GM19372 (cell line): ENCODE data around the gene LDOC1.
"Not testable (repeated sequence)": the region's sequence is repeated elsewhere in the genome, so short reads cannot be mapped to it uniquely, and the experiment has no call there.

Experiments
- ATAC-seq: cut with Tn5 transposase; IDR thresholded peaks from one replicate; pipeline ENCODE4 v1.9.1; 2021; ENCODE audit warnings: mild to moderate bottlenecking, low read depth, moderate library complexity; ENCODE audit not compliant: unreplicated experiment

Gene LDOC1

GRCh38 chrX:141176586-141177451 lies at the start of gene LDOC1:
Gene LDOC1 (minus strand): TSS chrX:141177129. CDS start chrX:141177021, 108 bp downstream.
- no peak for ATAC-seq

DNA sequence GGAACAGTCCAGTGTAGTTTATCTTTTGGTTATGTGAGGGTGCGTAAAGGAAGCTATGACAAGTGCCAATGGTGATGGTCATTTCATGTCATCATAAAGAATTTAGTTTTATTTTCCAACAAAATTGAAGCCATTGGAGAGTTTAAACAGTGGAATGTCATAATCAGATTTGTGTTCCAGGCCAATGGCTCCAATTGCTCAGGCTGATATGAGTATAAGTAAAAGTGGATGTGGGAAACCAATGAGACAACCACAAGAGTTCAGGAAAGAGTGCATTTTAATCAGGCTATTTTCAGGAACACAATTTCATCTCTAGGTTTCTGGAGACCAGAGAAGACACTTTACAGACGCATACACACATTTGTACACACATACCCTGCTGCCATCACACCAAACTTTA lies 44.7 kb upstream of the LDOC1 start:
- no peak for ATAC-seq

- ATAC-seq: no peak
Observed at GRCh38 chrX:141220342-141221008, 43.5 kb upstream of the LDOC1 start.

DNA sequence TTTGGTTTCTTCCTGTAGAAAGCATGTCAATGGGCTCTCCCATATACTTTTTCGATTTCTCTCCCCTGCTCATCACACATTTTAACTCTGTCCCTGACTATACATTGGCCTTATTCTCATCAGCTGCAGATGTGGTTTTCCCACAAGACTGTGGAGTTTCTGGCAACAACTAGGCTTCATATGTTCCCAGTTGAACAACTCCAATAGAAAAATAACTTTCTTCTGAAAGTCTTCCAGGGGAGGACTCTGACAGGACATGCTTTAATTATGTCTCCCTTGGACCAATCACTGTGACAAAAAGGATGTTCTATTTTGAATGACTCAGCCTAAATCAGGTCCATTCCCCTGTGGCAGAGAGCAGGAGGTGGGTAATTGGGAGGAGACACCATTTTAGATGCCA lies 37.3 kb upstream of the LDOC1 start:
- ATAC-seq: no peak

DNA sequence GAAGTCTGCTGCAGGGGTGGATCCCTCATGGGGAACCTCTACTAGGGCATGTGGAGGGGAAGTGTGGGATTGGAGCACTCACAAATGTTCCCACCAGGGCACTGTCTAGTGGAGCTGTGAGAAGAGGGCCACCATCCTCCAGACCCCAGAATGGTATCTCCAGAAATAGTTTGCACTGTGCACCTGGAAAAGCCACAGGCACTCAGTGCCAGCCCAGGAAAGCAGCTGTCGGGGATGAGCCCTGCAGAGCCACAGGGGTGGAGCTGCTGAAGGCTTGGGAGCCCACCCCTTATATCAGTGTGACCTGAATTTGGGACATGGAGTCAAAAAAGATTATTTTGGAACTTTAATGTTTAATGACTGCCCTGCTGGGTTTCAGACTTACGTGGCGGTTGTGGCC lies 25.0 kb upstream of the LDOC1 start:
- no peak for ATAC-seq

GRCh38 chrX:141188573-141188972 lies 11.6 kb upstream of the LDOC1 start:
- ATAC-seq: not testable (repeated sequence)

DNA sequence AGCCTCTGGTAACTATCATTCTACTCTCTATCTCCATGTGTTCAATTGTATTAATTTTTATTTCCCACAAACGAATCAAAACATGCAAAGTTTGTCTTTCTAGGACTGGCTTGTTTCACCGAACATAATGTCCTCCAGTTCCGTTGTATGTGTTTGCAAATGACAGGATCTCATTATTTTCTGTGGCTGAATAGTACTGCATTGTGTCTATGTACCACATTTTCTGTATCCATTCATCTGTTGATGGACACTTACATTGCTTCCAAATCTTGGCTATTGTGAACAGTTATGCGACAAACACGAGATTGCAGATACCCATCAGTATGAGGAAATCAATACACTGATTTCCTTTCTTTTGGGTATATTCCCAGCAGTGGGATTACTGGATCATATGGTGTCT lies 8.4 kb upstream of the LDOC1 start:
- ATAC-seq: no peak

- no peak for ATAC-seq
Observed at GRCh38 chrX:141183000-141183399, 6.1 kb upstream of the LDOC1 start.

DNA sequence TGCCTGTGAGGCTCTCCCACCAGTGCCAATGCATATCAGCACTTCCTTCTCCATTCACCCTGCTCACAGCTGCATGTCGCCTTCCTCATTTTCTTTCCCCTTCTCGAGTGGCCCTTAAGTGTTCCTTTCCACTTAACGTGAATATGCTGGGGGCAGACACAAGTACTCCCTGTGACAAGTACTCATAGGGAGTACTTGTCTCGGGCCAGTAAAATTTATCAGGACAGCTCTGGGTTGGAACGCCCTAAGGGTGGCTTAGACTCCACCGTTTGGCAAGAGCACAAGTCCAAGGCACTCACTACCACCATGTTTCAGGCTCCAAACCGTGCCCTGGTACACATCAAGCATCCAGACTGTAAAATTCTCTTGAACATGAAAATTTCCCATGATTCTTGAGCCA lies 3.9 kb upstream of the LDOC1 start:
- no peak for ATAC-seq

GRCh38 chrX:141175786-141176185 lies 1.1 kb downstream of the LDOC1 start:
- no peak for ATAC-seq

- ATAC-seq: no peak
Observed at GRCh38 chrX:141164406-141164805, 12.5 kb downstream of the LDOC1 start.

DNA sequence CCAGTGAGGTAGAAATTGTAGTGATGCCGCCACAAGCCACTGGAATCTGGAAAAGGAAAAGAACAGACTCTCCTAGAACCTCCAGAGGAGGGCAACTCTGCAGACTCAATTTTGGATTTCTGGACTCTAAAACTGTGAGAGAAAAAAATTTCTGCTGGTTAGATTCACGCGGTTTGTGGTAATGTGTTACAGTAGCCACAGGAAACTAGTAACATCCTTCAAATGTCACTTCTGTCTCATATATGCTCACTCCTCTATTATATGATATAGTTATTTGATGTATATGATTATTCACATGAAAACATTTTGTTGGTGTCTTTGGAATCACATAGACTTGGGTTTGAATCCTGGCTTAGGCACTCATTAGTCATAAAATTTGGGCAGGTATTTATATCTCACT lies 18.8 kb downstream of the LDOC1 start:
- no peak for ATAC-seq

DNA sequence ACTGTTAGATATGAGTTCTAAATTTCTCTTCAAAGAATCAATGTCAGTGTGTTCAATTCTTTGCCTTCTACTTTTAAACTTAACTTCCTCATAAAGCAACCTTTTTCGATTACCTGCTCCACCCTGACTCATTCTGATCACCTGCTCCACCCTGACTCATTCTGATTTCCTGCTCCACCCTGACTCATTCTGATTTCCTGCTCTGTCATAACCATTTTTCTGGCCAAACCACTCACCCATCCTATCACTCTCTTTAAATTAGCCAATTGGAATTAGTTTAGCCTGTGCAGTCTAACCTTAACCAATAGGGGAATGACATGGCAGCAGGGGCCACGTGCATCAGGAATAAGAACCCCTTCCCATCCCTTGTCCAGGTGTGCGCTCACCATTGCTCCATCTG lies 21.7 kb downstream of the LDOC1 start:
- not testable (repeated sequence) for ATAC-seq

DNA sequence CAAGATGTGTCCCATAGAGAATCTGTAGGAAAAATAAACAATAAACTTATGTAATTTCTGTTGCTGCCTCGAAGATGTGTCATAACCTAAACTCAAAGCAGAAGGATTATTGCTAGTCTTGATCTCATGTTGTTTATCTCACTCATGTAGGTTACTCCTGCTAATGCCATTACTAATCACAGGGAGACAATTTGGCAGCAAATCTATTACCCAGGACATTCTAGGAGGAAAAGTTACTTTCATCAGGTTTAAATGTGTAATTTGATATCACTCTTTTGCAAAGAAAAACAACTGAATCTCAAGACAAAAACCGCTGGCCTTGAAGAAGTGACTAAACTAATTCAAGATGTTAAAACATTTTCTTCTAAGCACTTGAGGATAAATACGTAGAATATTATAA lies 34.0 kb downstream of the LDOC1 start:
- ATAC-seq: no peak

DNA sequence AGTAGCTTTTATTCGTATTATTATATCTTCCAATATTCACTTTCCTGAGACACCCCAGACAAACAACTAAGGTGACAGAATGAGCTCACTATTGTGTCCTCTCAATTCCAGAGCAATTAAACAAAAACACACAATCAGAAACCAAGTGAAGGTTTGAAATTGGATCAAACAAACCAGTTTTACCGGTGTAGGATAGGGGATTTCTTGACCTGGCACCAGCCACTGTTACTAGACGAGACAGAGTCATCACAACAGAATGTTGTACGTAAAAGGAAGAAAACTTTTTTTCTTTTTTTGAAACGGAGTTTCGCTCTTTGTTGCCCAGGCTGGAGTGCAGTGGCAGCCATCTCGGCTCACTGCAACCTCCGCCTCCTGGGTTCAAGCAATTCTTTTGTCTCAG lies 43.7 kb downstream of the LDOC1 start:
- ATAC-seq: no peak

- no peak for ATAC-seq
Observed at GRCh38 chrX:141127146-141127545, 49.8 kb downstream of the LDOC1 start.
